Uterus (tissue), 4 donors: Measurements from ENCODE around the gene ZNF337. TPM values are rescaled to one million over a fixed set of nuclear protein-coding genes. Genes with fewer than 3 reads are reported as not detected.
"Not testable (repeated sequence)": the region's sequence is repeated elsewhere in the genome, so short reads cannot be mapped to it uniquely, and the experiment has no call there.

Source experiments
- DNase-seq, 2 donors: peaks; one replicate each; pipeline ENCODE4 v3.0.0-alpha.2; 2019 to 2020
- H3K27ac ChIP-seq, 2 donors: fragments of 200-600 bp; sonication (generic); 1 replicate in 1 of 2; 2 replicates in 1 of 2; pipeline ENCODE4 v1.5.1; 2016 to 2018
- H3K27me3 ChIP-seq, 2 donors: fragments of 200-600 bp; sonication (generic); one replicate each; pipeline ENCODE4 v1.5.1; 2018 to 2019; ENCODE audit warnings: control low read depth in 1 of 2
- H3K36me3 ChIP-seq, 2 donors: fragments of 200-600 bp; sonication (generic); one replicate each; pipeline ENCODE4 v1.5.1; 2019; ENCODE audit warnings: control low read depth in 1 of 2
- H3K4me1 ChIP-seq, 2 donors: fragments of 200-600 bp; sonication (generic); one replicate each; pipeline ENCODE4 v1.5.1; 2018 to 2019; ENCODE audit warnings: control low read depth in 1 of 2
- H3K4me3 ChIP-seq, 2 donors: fragments of 200-600 bp; sonication (generic); 1 replicate in 1 of 2; 2 replicates in 1 of 2; pipeline ENCODE4 v1.5.1; 2018 to 2019; ENCODE audit warnings: mild to moderate bottlenecking in 1 of 2
- H3K9me3 ChIP-seq, 2 donors: fragments of 200-600 bp; sonication (generic); one replicate each; pipeline ENCODE4 v1.5.1; 2019; ENCODE audit warnings: control low read depth in 1 of 2
- CTCF ChIP-seq, 4 experiments: fragments of 200-600 bp in 2 of 4; fragments of 450-650 bp in 2 of 4; sonication (generic) in 2 of 4; IDR thresholded peaks; one replicate each; pipeline ENCODE4 v1.5.1; 2016 to 2019; ENCODE audit warnings: antibody characterized with exemption in 4 of 4, mild to moderate bottlenecking in 2 of 4, moderate library complexity in 1 of 4
- POLR2A ChIP-seq, 2 donors: fragments of 450-650 bp; IDR thresholded peaks; one replicate each; pipeline ENCODE4 v1.6.1; 2016; ENCODE audit warnings: antibody characterized with exemption in 2 of 2, mild to moderate bottlenecking in 1 of 2, moderate library complexity in 1 of 2
- intact Hi-C: fragments of 100-400 bp; cut with DNase I; formaldehyde crosslinking; loops from one replicate; pipeline ENCODE4 v1.15.1; 2023; ENCODE audit warnings: low total_unique reads
- total RNA-seq, 4 donors: library from RNA; depleted of rRNA in 3 of 4; stranded (reverse); fragments of >200 nt in 3 of 4; gene quantifications; one replicate each; pipeline versions ENCODE4 v1.1.0 to v1.2.4, GENCODE V29; 2014 to 2023
- donor health status: DM: yes; HTN: yes; CAD: no.

ZNF337 gene
- total RNA-seq, 4 donors from 2014 or later, result 2.6 to 32.4 (median 19.0) TPM

GRCh38 chr20:25705830-25706351, 9.2 kb upstream of the ZNF337 start:
- Histone ChIP-seq H3K9me3 (no peaks in the 10 kb centered on the region), H3K4me3 (no peak overlapping the region), H3K27me3 (no peaks in the 10 kb centered on the region), H3K27ac (no peak overlapping the region), H3K36me3 (no peaks in the 10 kb centered on the region), H3K4me1 (no peaks in the 10 kb centered on the region)
- intact Hi-C loops, result no loop called here
- no peak for DNase-seq
- TF ChIP-seq CTCF (IDR thresholded peaks at IDR 0.05) (no peak), POLR2A (IDR thresholded peaks at IDR 0.05) (no peak)

- H3K4me3 ChIP-seq, H3K36me3 ChIP-seq, H3K27ac ChIP-seq, H3K27me3 ChIP-seq, intact Hi-C loops, H3K9me3 ChIP-seq, H3K4me1 ChIP-seq, DNase-seq: not testable (repeated sequence)
Measured at GRCh38 chr20:25704303-25704702, 7.7 kb upstream of the ZNF337 start.

- H3K9me3 ChIP-seq, H3K4me3 ChIP-seq, H3K27ac ChIP-seq, H3K4me1 ChIP-seq, intact Hi-C loops, H3K27me3 ChIP-seq, H3K36me3 ChIP-seq, DNase-seq: not testable (repeated sequence)
Measured at GRCh38 chr20:25700835-25701234, 4.2 kb upstream of the ZNF337 start.

DNA sequence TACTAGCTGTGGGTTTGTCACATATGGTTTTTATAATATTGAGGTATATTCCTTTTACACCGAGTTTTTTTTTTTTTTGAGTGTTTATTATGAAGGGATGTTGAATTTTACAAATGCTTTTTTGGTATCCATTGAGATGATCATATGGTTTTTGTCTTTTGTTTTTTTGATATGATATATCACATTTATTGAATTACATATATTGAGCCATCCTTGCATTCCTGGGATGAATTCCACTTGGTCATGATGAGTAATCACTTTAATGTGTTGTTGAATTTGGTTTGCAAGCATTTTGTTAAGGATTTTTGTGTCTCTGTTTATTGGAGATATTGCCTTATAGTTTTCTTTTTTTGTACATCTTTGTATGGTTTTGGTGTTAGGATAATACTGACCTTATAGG, 3.3 kb upstream of the ZNF337 start:
- Histone ChIP-seq H3K36me3 (no peaks in the 10 kb centered on the region), H3K4me1 (no peaks in the 10 kb centered on the region), H3K27me3 (no peaks in the 10 kb centered on the region), H3K9me3 (peaks cover 0 to 8% of the 10 kb centered on the region in 2 donors), H3K4me3 (no peak overlapping the region), H3K27ac (no peak overlapping the region)
- TF ChIP-seq CTCF (IDR thresholded peaks at IDR 0.05) (no peak), POLR2A (IDR thresholded peaks at IDR 0.05) (no peak)
- no peak for DNase-seq
- intact Hi-C loops, result no loop called here

DNA sequence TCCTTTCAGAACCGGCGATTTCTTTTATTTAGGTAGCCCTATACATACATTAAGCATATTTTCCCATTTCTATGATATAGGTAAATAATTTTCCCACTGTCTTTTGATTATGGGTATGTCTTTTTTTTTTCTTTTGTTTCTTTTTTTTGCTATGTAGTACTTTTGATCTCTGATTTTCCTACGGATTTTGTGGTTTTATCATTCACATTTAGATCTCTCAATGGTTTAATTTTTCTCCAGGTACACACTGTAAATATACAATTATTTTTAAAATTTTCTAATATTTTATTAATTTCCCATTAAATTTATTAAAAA, 436 bp upstream of the ZNF337 start:
- peaks cover 0 to 8% of the 10 kb centered on the region in 2 donors for H3K9me3 ChIP-seq
- no peak for DNase-seq
- H3K4me3 ChIP-seq, result peak overlapping the region; percentile 64 to 89
- intact Hi-C loops, result no loop called here
- H3K36me3 ChIP-seq, result no peaks in the 10 kb centered on the region
- no peaks in the 10 kb centered on the region for H3K27me3 ChIP-seq
- TF ChIP-seq CTCF (IDR thresholded peaks at IDR 0.05), result no peak
- no peak for TF ChIP-seq POLR2A (IDR thresholded peaks at IDR 0.05)
- H3K4me1 ChIP-seq, result no peaks in the 10 kb centered on the region
- H3K27ac ChIP-seq, result peak overlapping the region; percentile 87 to 88

GRCh38 chr20:25695532-25696370, 902 bp downstream of the ZNF337 start:
- Histone ChIP-seq H3K27me3 (no peaks in the 10 kb centered on the region), H3K9me3 (peaks cover 0 to 8% of the 10 kb centered on the region in 2 donors), H3K4me3 (peak overlapping the region; percentile 64 to 89), H3K4me1 (no peaks in the 10 kb centered on the region), H3K36me3 (no peaks in the 10 kb centered on the region), H3K27ac (peak overlapping the region; percentile 87 to 88)
- no peak for TF ChIP-seq POLR2A (IDR thresholded peaks at IDR 0.05)
- TF ChIP-seq CTCF (IDR thresholded peaks at IDR 0.05), result no peak
- DNase-seq, result peak in 1 of 2 donors; percentile 29
- intact Hi-C loops, result no loop called here
